ENCODE measurements around the gene MAP3K2. TPM values are rescaled to one million over a fixed set of nuclear protein-coding genes. Genes with fewer than 3 reads are reported as not detected.
"Not testable (repeated sequence)": the region's sequence is repeated elsewhere in the genome, so short reads cannot be mapped to it uniquely, and the experiment has no call there.

The MAP3K2 gene
- total and polyA plus RNA-seq, 5 donors from 2014 or later: 48.4 to 95.7 (median 50.6) TPM

DNA sequence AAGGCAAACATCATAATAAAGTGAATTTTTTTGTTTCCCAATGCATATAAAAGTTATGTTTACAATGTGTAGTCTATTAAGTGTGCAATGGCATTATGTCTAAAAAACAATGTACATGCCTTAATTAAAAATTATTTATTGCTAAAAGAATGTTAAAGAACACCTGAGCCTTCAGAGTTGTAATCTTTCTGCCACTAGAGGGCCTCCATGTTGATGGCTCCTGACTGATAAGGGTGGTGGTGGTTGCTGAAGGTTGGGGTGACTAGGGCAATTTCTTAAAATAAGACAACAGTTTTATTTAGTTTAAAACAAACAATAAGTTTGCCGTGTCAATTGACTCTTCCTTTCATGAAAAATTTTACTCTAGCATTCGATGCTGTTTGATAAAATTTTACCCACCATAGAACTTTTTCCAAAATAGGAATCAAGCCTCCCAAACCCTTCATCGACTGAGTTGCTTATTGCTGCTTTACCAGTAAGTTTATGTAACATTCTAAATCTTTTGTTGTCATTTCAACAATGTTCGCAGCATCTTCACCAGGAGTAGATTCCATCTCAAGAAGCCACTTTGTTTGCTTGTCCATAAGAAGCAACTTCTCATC, 32.3 kb downstream of the MAP3K2 start:
- DNase-seq (peak; percentile 16 to 70 (median 62)), ATAC-seq (ENCODE audit: low read depth in 2 of 2) (peak; percentile 55 to 64)
- Histone ChIP-seq H3K4me1 (ENCODE audit: control insufficient read depth, insufficient read depth, low read length, poor library complexity, severe bottlenecking) (peaks cover 2% of the 10 kb centered on the region), H3K9me3 (ENCODE audit: control insufficient read depth in 2 of 2, low read length in 2 of 2) (no peaks in the 10 kb centered on the region), H3K4me3 (ENCODE audit: low read depth, low read length) (no peak overlapping the region), H3K27me3 (ENCODE audit: control insufficient read depth, insufficient read depth, low read length) (no peaks in the 10 kb centered on the region), H3K27ac (ENCODE audit: insufficient read depth, low read length, poor library complexity, severe bottlenecking) (no peak overlapping the region), H3K36me3 (ENCODE audit: control insufficient read depth, insufficient read depth, low read length) (no peaks in the 10 kb centered on the region)
- H3K27ac Mint-ChIP-seq: no peak overlapping the region
- no peaks in the 10 kb centered on the region for H3K27me3 Mint-ChIP-seq
- H3K4me1 Mint-ChIP-seq: peaks cover 35 to 80% (median 59%) of the 10 kb centered on the region in 4 donors
- H3K36me3 Mint-ChIP-seq: no peaks in the 10 kb centered on the region
- no peaks in the 10 kb centered on the region for H3K9me3 Mint-ChIP-seq
- H3K4me3 Mint-ChIP-seq: no peak overlapping the region

DNA sequence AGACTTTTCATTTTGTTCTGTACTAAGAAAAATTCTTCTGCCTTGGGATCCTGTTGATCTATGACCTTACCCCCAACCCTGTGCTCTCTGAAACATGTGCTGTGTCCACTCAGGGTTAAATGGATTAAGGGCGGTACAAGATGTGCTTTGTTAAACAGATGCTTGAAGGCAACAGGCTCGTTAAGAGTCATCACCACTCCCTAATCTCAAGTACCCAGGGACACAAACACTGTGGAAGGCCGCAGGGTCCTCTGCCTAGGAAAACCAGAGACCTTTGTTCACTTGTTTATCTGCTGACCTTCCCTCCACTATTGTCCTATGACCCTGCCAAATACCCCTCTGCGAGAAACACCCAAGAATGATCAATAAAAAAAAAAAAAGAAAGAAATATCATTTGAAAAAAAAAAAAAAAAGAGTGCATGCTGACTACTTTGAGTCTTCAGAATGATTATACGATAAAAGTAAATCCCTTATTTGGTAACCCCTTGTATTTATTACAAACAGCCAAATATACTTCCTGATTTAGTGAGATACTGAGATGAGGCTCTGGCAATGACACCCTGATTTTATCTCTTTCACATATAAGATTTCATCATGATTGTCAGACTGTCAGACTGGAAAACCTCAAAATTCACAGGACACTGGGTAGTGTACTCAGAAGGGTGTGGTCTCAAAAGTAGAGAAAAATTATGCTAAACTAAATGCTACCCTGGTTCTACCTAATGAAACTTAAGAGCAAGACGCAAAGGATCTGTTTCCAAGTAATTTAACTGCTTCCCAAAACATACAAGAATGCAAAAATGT, 33.7 kb downstream of the MAP3K2 start:
- not testable (repeated sequence) for H3K27ac Mint-ChIP-seq

GRCh38 chr2:127353223-127353622, 34.6 kb downstream of the MAP3K2 start:
- H3K36me3 Mint-ChIP-seq; H3K4me3 ChIP-seq (ENCODE audit: low read depth, low read length); H3K4me3 Mint-ChIP-seq; H3K36me3 ChIP-seq (ENCODE audit: control insufficient read depth, insufficient read depth, low read length); H3K27me3 ChIP-seq (ENCODE audit: control insufficient read depth, insufficient read depth, low read length); ATAC-seq (ENCODE audit: low read depth in 2 of 2); H3K27ac ChIP-seq (ENCODE audit: insufficient read depth, low read length, poor library complexity, severe bottlenecking); DNase-seq; H3K9me3 Mint-ChIP-seq; H3K27me3 Mint-ChIP-seq; H3K9me3 ChIP-seq (ENCODE audit: control insufficient read depth in 2 of 2, low read length in 2 of 2); H3K27ac Mint-ChIP-seq: not testable (repeated sequence)
- peaks cover 35 to 71% (median 61%) of the 10 kb centered on the region in 4 donors for H3K4me1 Mint-ChIP-seq
- H3K4me1 ChIP-seq (ENCODE audit: control insufficient read depth, insufficient read depth, low read length, poor library complexity, severe bottlenecking): peaks cover 12% of the 10 kb centered on the region

More for the DNA sequence above, 33.7 kb downstream of the MAP3K2 start:
- DNase-seq; H3K27me3 ChIP-seq (ENCODE audit: control insufficient read depth, insufficient read depth, low read length); H3K36me3 Mint-ChIP-seq; H3K4me3 Mint-ChIP-seq; H3K27me3 Mint-ChIP-seq; H3K36me3 ChIP-seq (ENCODE audit: control insufficient read depth, insufficient read depth, low read length); H3K9me3 Mint-ChIP-seq; H3K27ac ChIP-seq (ENCODE audit: insufficient read depth, low read length, poor library complexity, severe bottlenecking); H3K9me3 ChIP-seq (ENCODE audit: control insufficient read depth in 2 of 2, low read length in 2 of 2); H3K4me1 ChIP-seq (ENCODE audit: control insufficient read depth, insufficient read depth, low read length, poor library complexity, severe bottlenecking); ATAC-seq (ENCODE audit: low read depth in 2 of 2); H3K4me3 ChIP-seq (ENCODE audit: low read depth, low read length): not testable (repeated sequence)
- H3K4me1 Mint-ChIP-seq: peaks cover 39 to 72% (median 61%) of the 10 kb centered on the region in 4 donors

- no peak overlapping the region for H3K4me3 ChIP-seq (ENCODE audit: low read depth, low read length)
- no peaks in the 10 kb centered on the region for H3K9me3 ChIP-seq (ENCODE audit: control insufficient read depth in 2 of 2, low read length in 2 of 2)
- H3K27me3 ChIP-seq (ENCODE audit: control insufficient read depth, insufficient read depth, low read length): no peaks in the 10 kb centered on the region
- Mint-ChIP-seq H3K27ac (no peak overlapping the region), H3K4me3 (peak overlapping the region in 1 of 4 donors; percentile 17), H3K27me3 (no peaks in the 10 kb centered on the region), H3K36me3 (no peaks in the 10 kb centered on the region), H3K9me3 (no peaks in the 10 kb centered on the region), H3K4me1 (peaks cover 32 to 71% (median 58%) of the 10 kb centered on the region in 4 donors)
- DNase-seq (no peak), ATAC-seq (ENCODE audit: low read depth in 2 of 2) (no peak)
- H3K27ac ChIP-seq (ENCODE audit: insufficient read depth, low read length, poor library complexity, severe bottlenecking): no peak overlapping the region
- peaks cover 15% of the 10 kb centered on the region for H3K4me1 ChIP-seq (ENCODE audit: control insufficient read depth, insufficient read depth, low read length, poor library complexity, severe bottlenecking)
- no peaks in the 10 kb centered on the region for H3K36me3 ChIP-seq (ENCODE audit: control insufficient read depth, insufficient read depth, low read length)
Measured at GRCh38 chr2:127351603-127352002, 36.2 kb downstream of the MAP3K2 start.

DNA sequence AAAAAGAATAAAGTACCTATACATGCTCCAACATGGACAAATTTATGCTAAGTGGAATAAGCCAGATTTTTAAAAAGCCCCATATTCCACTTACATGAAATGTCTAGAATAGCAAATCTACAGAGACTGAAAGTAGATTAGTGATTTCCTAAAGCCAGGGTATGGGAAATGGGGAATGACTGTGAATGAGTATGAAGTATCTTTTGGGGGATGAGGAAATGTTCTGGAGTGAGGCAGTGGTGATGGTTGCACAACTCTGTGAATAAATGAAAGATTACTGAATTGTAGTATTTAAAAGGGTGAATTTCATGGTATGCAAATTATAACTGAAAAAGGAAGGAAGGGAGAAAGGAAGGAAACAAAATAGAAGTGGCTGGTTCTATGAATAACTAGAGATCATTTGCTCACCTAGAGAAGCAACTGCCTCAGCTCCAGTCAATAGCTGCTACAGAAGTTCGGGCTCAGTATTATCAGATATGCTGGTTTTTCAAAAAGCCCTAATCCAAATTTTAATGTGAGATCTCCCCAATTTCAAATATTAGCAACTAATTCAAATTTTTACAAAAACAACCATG, 39.3 kb downstream of the MAP3K2 start:
- Histone ChIP-seq H3K9me3 (ENCODE audit: control insufficient read depth in 2 of 2, low read length in 2 of 2) (no peaks in the 10 kb centered on the region), H3K27ac (ENCODE audit: insufficient read depth, low read length, poor library complexity, severe bottlenecking) (no peak overlapping the region), H3K36me3 (ENCODE audit: control insufficient read depth, insufficient read depth, low read length) (no peaks in the 10 kb centered on the region), H3K4me3 (ENCODE audit: low read depth, low read length) (no peak overlapping the region), H3K27me3 (ENCODE audit: control insufficient read depth, insufficient read depth, low read length) (no peaks in the 10 kb centered on the region), H3K4me1 (ENCODE audit: control insufficient read depth, insufficient read depth, low read length, poor library complexity, severe bottlenecking) (peaks cover 13% of the 10 kb centered on the region)
- no peaks in the 10 kb centered on the region for H3K27me3 Mint-ChIP-seq
- no peak overlapping the region for H3K4me3 Mint-ChIP-seq
- no peak for ATAC-seq (ENCODE audit: low read depth in 2 of 2)
- no peak for DNase-seq
- no peaks in the 10 kb centered on the region for H3K9me3 Mint-ChIP-seq
- H3K4me1 Mint-ChIP-seq: peaks cover 33 to 69% (median 47%) of the 10 kb centered on the region in 4 donors
- peaks cover 4% of the 10 kb centered on the region for H3K36me3 Mint-ChIP-seq
- no peak overlapping the region for H3K27ac Mint-ChIP-seq

DNA sequence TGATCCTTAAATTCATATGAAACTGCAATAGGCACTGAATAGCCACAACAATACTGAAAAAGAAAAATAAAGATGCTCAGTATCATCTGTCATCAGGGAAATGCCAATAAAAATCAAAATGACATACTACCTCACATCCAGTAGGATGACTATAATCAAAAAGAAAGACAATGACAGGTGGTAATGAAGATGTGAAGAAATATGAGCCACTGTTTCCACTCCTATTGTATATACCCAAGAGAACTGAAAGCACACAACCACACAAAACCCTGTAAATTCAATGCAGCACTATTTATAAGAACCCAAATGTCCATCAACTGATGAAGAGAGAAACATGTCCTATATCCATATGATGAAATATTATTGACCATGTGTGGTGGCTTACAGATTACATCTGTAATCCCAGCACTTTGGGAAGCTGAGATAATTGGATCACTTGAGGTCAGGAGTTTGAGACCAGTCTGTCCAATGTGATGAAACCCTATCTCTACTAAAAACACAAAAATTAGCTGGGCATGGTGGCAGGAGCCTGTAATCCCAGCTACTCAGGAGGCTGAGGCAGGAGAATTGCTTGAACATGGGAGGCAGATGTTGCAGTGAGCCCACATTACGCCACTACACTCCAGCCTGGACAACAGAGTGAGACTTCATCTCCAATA, 39.9 kb downstream of the MAP3K2 start:
- H3K36me3 ChIP-seq (ENCODE audit: control insufficient read depth, insufficient read depth, low read length): no peaks in the 10 kb centered on the region
- Mint-ChIP-seq H3K36me3 (peaks cover 4% of the 10 kb centered on the region), H3K27ac (no peak overlapping the region), H3K4me1 (peaks cover 33 to 69% (median 47%) of the 10 kb centered on the region in 4 donors), H3K4me3 (no peak overlapping the region), H3K9me3 (no peaks in the 10 kb centered on the region), H3K27me3 (no peaks in the 10 kb centered on the region)
- H3K4me3 ChIP-seq (ENCODE audit: low read depth, low read length): no peak overlapping the region
- H3K9me3 ChIP-seq (ENCODE audit: control insufficient read depth in 2 of 2, low read length in 2 of 2): no peaks in the 10 kb centered on the region
- ATAC-seq (ENCODE audit: low read depth in 2 of 2) (no peak), DNase-seq (no peak)
- H3K4me1 ChIP-seq (ENCODE audit: control insufficient read depth, insufficient read depth, low read length, poor library complexity, severe bottlenecking): peaks cover 13% of the 10 kb centered on the region
- no peak overlapping the region for H3K27ac ChIP-seq (ENCODE audit: insufficient read depth, low read length, poor library complexity, severe bottlenecking)
- no peaks in the 10 kb centered on the region for H3K27me3 ChIP-seq (ENCODE audit: control insufficient read depth, insufficient read depth, low read length)

GRCh38 chr2:127347015-127347414, 40.8 kb downstream of the MAP3K2 start:
- H3K4me1 ChIP-seq (ENCODE audit: control insufficient read depth, insufficient read depth, low read length, poor library complexity, severe bottlenecking): peaks cover 13% of the 10 kb centered on the region

More at GRCh38 chr2:127347015-127347414, 40.8 kb downstream of the MAP3K2 start:
- Mint-ChIP-seq H3K4me1 (peaks cover 29 to 70% (median 45%) of the 10 kb centered on the region in 4 donors), H3K27me3 (no peaks in the 10 kb centered on the region), H3K27ac (no peak overlapping the region), H3K36me3 (peaks cover 5% of the 10 kb centered on the region), H3K4me3 (no peak overlapping the region), H3K9me3 (no peaks in the 10 kb centered on the region)
- DNase-seq (no peak), ATAC-seq (ENCODE audit: low read depth in 2 of 2) (no peak)
- Histone ChIP-seq H3K4me3 (ENCODE audit: low read depth, low read length) (no peak overlapping the region), H3K9me3 (ENCODE audit: control insufficient read depth in 2 of 2, low read length in 2 of 2) (no peaks in the 10 kb centered on the region), H3K36me3 (ENCODE audit: control insufficient read depth, insufficient read depth, low read length) (peaks cover 8% of the 10 kb centered on the region), H3K27ac (ENCODE audit: insufficient read depth, low read length, poor library complexity, severe bottlenecking) (no peak overlapping the region), H3K27me3 (ENCODE audit: control insufficient read depth, insufficient read depth, low read length) (no peaks in the 10 kb centered on the region)

Measured in CD4-positive, CD25-positive, alpha-beta regulatory T cell (primary cell).